Trophoblast cell (in vitro differentiated cells and primary cell): ENCODE measurements around the gene PGA3. TPM values are rescaled to one million over a fixed set of nuclear protein-coding genes. Genes with fewer than 3 reads are reported as not detected.
"Not testable (repeated sequence)": the region's sequence is repeated elsewhere in the genome, so short reads cannot be mapped to it uniquely, and the experiment has no call there.

Experiments
- DNase-seq, 2 donors: peaks; one replicate each; pipeline ENCODE4 v3.0.0-alpha.2; 2016
- H2AFZ ChIP-seq: 2 replicates; pipeline ENCODE4 v1.6.1; 2013; ENCODE audit warnings: low read length, moderate library complexity, mild to moderate bottlenecking; ENCODE audit not compliant: insufficient read depth, poor library complexity
- H2AK5ac ChIP-seq: 2 replicates; pipeline ENCODE4 v1.6.1; 2013; ENCODE audit warnings: mild to moderate bottlenecking, low read length
- H2BK120ac ChIP-seq: 2 replicates; pipeline ENCODE4 v1.6.1; 2013; ENCODE audit warnings: low read length, mild to moderate bottlenecking, moderate library complexity; ENCODE audit not compliant: insufficient read depth, poor library complexity
- H2BK12ac ChIP-seq: 2 replicates; pipeline ENCODE4 v1.6.1; 2013; ENCODE audit warnings: mild to moderate bottlenecking, low read length, moderate library complexity
- H2BK5ac ChIP-seq: 2 replicates; pipeline ENCODE4 v1.6.1; 2013; ENCODE audit warnings: low read length, low read depth, moderate library complexity, mild to moderate bottlenecking; ENCODE audit not compliant: poor library complexity
- H3K14ac ChIP-seq: 2 replicates; pipeline ENCODE4 v1.6.1; 2013; ENCODE audit warnings: mild to moderate bottlenecking, low read length
- H3K18ac ChIP-seq: 2 replicates; pipeline ENCODE4 v1.6.1; 2013; ENCODE audit warnings: mild to moderate bottlenecking, low read length
- H3K23ac ChIP-seq: 2 replicates; pipeline ENCODE4 v1.6.1; 2013; ENCODE audit warnings: low read length
- H3K27ac ChIP-seq: 2 replicates; pipeline ENCODE4 v1.5.1; 2013; ENCODE audit warnings: low read depth, mild to moderate bottlenecking, inconsistent platforms, low read length, moderate library complexity
- H3K27me3 ChIP-seq: 2 replicates; pipeline ENCODE4 v1.6.1; 2013; ENCODE audit warnings: inconsistent platforms, mild to moderate bottlenecking, low read length, moderate library complexity; ENCODE audit not compliant: insufficient read depth
- H3K36me3 ChIP-seq, 2 experiments: 1 replicate in 1 of 2; 2 replicates in 1 of 2; pipeline ENCODE4 v1.6.1; 2013; ENCODE audit warnings: low read length in 2 of 2, mild to moderate bottlenecking in 2 of 2, moderate library complexity in 1 of 2; ENCODE audit not compliant: insufficient read depth in 2 of 2, control insufficient read depth in 1 of 2
- H3K4ac ChIP-seq: 2 replicates; pipeline ENCODE4 v1.6.1; 2013; ENCODE audit warnings: low read depth, mild to moderate bottlenecking, low read length, moderate library complexity
- H3K4me1 ChIP-seq, 2 experiments: 1 replicate in 1 of 2; 2 replicates in 1 of 2; pipeline ENCODE4 v1.6.1; 2013; ENCODE audit warnings: low read length in 2 of 2, mild to moderate bottlenecking in 2 of 2, moderate library complexity in 1 of 2; ENCODE audit not compliant: insufficient read depth in 2 of 2, control insufficient read depth in 1 of 2
- H3K4me2 ChIP-seq: 2 replicates; pipeline ENCODE4 v1.6.1; 2013; ENCODE audit warnings: inconsistent platforms, mild to moderate bottlenecking, low read length, moderate library complexity
- H3K4me3 ChIP-seq: 2 replicates; pipeline ENCODE4 v1.5.1; 2013; ENCODE audit warnings: mild to moderate bottlenecking, low read depth, low read length, inconsistent platforms
- H3K79me1 ChIP-seq: one replicate; pipeline ENCODE4 v1.6.1; 2013; ENCODE audit warnings: low read length
- H3K79me2 ChIP-seq: 2 replicates; pipeline ENCODE4 v1.6.1; 2013; ENCODE audit warnings: low read length, mild to moderate bottlenecking; ENCODE audit not compliant: control insufficient read depth, insufficient read depth, poor library complexity
- H3K9ac ChIP-seq: 2 replicates; pipeline ENCODE4 v1.6.1; 2013; ENCODE audit warnings: mild to moderate bottlenecking, low read length
- H3K9me3 ChIP-seq: 2 replicates; pipeline ENCODE4 v1.6.1; 2013; ENCODE audit warnings: low read depth, mild to moderate bottlenecking, control low read depth, inconsistent platforms, low read length; ENCODE audit not compliant: insufficient read depth
- H4K12ac ChIP-seq: 2 replicates; pipeline ENCODE4 v1.6.1; 2013; ENCODE audit warnings: low read depth, mild to moderate bottlenecking, low read length, moderate library complexity
- H4K8ac ChIP-seq: 2 replicates; pipeline ENCODE4 v1.6.1; 2013; ENCODE audit warnings: low read depth, mild to moderate bottlenecking, low read length, moderate library complexity
- H4K91ac ChIP-seq: one replicate; pipeline ENCODE4 v1.6.1; 2013; ENCODE audit warnings: low read depth, mild to moderate bottlenecking, low read length, moderate library complexity
- WGBS: extraction: QIAGEN DNeasy Blood & Tissue Kit; methylation state at CpG from one replicate; pipeline ENCODE4 v1.1.7; 2013; ENCODE audit warnings: missing lambda C conversion rate; ENCODE audit not compliant: insufficient read length, insufficient coverage; ENCODE audit errors: extremely low coverage; 5-methylcytosine and 5-hydroxymethylcytosine counted together
- polyA plus RNA-seq: library from polyadenylated mRNA; stranded (reverse); fragments of 200-250 nt; gene quantifications from 2 replicates; pipeline ENCODE4 v1.2.3, GENCODE V29; 2013

PGA3 gene
- polyA plus RNA-seq = not detected in 2 replicates

DNA sequence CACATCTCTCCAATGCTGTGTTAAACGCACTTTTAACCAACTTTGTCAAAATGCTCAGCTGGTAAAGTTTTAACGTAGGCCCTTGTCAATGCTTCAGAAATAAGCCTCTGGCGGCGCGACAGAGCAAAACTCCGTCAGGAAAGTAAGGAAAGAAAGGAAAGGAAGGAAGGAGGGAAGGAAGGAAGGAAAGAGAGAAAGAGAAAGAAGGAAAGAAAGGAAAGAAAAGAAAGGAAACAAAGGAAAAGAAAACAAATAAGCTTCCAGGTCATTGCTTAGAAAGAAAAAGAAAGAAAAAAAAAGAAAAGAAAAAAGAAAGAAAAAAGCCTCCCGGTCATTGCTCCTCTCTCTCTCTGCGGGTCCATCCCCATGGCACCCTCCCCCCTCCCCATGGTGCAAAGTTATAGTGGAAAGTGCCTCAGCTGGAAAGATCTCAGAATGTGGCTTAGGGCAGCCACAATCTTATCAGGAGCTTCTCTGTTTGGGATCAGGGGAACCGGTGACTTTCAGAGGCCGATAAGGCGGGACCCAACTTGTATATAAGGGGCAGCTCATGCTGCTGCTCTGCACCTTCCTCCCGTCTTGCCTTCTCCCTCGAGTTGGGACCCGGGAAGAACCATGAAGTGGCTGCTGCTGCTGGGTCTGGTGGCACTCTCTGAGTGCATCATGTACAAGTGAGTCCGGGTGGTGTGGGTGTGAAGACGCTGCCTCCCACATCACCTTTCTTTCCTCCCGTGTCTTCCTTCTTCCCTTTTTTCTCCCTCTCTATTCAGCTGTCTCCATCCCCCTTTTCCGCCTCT, at the start of gene PGA3:
PGA3 (plus strand) TSS at position 566 of the 797 bp plus-strand sequence; CDS start at position 616, 50 bp downstream.
- H3K18ac ChIP-seq, H3K23ac ChIP-seq, H3K9ac ChIP-seq, H3K14ac ChIP-seq, H3K36me3 ChIP-seq, H3K27ac ChIP-seq, H3K79me1 ChIP-seq, H2AFZ ChIP-seq, H2BK12ac ChIP-seq, H4K91ac ChIP-seq, H3K79me2 ChIP-seq, H2BK5ac ChIP-seq, H2AK5ac ChIP-seq, DNase-seq, H3K4me2 ChIP-seq, H2BK120ac ChIP-seq, H3K4me1 ChIP-seq, H4K12ac ChIP-seq, H3K4me3 ChIP-seq, H4K8ac ChIP-seq, H3K4ac ChIP-seq, H3K9me3 ChIP-seq, H3K27me3 ChIP-seq: not testable (repeated sequence)
- WGBS = no CpG with 5 or more reads among the region's 18 CpGs

DNA sequence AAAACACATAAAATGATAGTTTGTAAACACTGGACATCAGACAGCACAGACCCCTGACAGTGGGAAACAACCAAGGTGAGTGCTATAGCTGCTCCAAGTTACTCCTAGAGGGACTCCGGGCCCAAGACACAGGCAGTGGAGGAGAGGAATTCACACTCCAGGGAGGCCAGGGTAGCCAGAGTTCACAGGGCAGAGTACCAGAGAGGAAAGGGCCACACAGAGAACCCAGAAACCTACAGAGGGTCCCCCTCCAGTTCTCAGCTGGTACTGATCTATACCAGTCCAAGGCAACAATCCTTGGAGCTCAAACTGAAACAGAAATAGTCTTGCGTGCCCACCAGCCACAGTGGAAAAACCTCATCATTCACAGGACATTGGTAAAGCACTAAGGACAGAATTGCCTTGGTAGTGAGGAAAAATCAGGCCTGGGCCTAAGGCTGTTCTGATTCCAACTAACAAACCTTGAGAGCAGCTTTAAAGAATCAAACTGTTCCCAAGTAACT, 49.7 kb upstream of the PGA3 start:
- no peak overlapping the region for H3K23ac ChIP-seq
- H2AK5ac ChIP-seq = no peak overlapping the region
- peak overlapping the region; percentile 34 for H3K9ac ChIP-seq
- peaks cover 0 to 2% of the 10 kb centered on the region in 2 experiments for H3K36me3 ChIP-seq
- peaks cover 19% of the 10 kb centered on the region for H3K79me2 ChIP-seq
- H3K4me2 ChIP-seq = peak overlapping the region; percentile 55
- H3K79me1 ChIP-seq = peaks cover 14% of the 10 kb centered on the region
- no peak for DNase-seq
- peak overlapping the region; percentile 30 for H4K91ac ChIP-seq
- H2AFZ ChIP-seq = no peak overlapping the region
- peak overlapping the region; percentile 89 for H3K27ac ChIP-seq
- H3K14ac ChIP-seq = peak overlapping the region; percentile 61
- H3K27me3 ChIP-seq = no peaks in the 10 kb centered on the region
- peaks cover 37 to 40% of the 10 kb centered on the region in 2 experiments for H3K4me1 ChIP-seq
- peak overlapping the region; percentile 48 for H2BK120ac ChIP-seq
- H2BK12ac ChIP-seq = peak overlapping the region; percentile 25
- no peak overlapping the region for H4K12ac ChIP-seq
- no peak overlapping the region for H3K4me3 ChIP-seq
- peak overlapping the region; percentile 64 for H3K18ac ChIP-seq
- peak overlapping the region; percentile 90 for H3K4ac ChIP-seq
- no CpG with 5 or more reads among the region's 2 CpGs for WGBS
- H2BK5ac ChIP-seq = peak overlapping the region; percentile 70
- peak overlapping the region; percentile 42 for H4K8ac ChIP-seq
- no peaks in the 10 kb centered on the region for H3K9me3 ChIP-seq

DNA sequence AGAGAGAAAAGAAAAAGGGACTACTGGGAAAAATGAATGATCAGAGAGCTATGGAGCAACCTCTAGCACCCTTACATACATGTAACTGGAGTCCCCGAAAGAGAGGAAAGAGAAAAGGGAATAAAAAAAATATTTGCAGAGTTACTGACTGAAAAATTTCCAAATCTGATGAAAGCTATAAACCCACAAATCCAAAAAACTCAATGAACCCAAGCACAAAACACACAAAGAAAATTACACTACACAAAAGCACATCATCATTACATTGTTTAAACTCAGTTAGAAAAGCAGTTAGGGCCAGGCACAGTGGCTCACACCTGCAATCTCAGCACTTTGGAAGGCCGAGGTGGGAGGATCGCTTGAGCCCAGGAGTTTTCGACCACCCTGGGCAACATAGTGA, 48.8 kb upstream of the PGA3 start:
- peaks cover 12% of the 10 kb centered on the region for H3K79me1 ChIP-seq
- DNase-seq = no peak
- H3K36me3 ChIP-seq = peaks cover 0 to 2% of the 10 kb centered on the region in 2 experiments
- peaks cover 35 to 37% of the 10 kb centered on the region in 2 experiments for H3K4me1 ChIP-seq
- WGBS = no CpG with 5 or more reads among the region's 4 CpGs
- peak overlapping the region; percentile 51 for H3K4ac ChIP-seq
- no peak overlapping the region for H3K9ac ChIP-seq
- no peak overlapping the region for H4K91ac ChIP-seq
- no peak overlapping the region for H3K27ac ChIP-seq
- H2BK12ac ChIP-seq = no peak overlapping the region
- H4K12ac ChIP-seq = no peak overlapping the region
- no peak overlapping the region for H3K14ac ChIP-seq
- no peak overlapping the region for H2AK5ac ChIP-seq
- H3K79me2 ChIP-seq = peaks cover 17% of the 10 kb centered on the region
- no peak overlapping the region for H3K4me2 ChIP-seq
- H4K8ac ChIP-seq = no peak overlapping the region
- H3K4me3 ChIP-seq = no peak overlapping the region
- H3K27me3 ChIP-seq = no peaks in the 10 kb centered on the region
- H2AFZ ChIP-seq = no peak overlapping the region
- no peaks in the 10 kb centered on the region for H3K9me3 ChIP-seq
- no peak overlapping the region for H3K23ac ChIP-seq
- H2BK5ac ChIP-seq = no peak overlapping the region
- H3K18ac ChIP-seq = no peak overlapping the region
- no peak overlapping the region for H2BK120ac ChIP-seq

DNA sequence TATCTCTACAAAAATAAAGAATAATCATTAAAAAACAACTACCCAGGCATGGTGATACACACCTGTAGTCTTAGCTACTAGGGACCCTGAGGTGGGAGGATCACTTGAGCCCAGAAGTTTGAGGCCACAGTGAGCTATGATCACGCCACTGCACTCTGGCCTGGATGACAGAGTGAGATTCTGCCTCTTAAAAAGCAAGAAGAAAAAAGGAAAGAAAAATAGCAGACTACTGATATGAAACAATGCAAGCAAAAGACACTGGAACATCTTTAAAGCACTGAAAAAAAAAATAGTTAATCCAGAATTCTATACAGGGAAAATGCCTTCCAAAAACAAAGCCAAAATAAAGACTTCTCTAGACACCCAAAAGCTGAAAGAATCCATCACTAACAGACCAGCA, 48.0 kb upstream of the PGA3 start:
- no peak overlapping the region for H2BK12ac ChIP-seq
- H4K12ac ChIP-seq = no peak overlapping the region
- no peak overlapping the region for H4K91ac ChIP-seq
- no peak overlapping the region for H3K27ac ChIP-seq
- no peak for DNase-seq
- peak overlapping the region; percentile 50 for H3K4ac ChIP-seq
- H3K18ac ChIP-seq = no peak overlapping the region
- H3K23ac ChIP-seq = no peak overlapping the region
- no peak overlapping the region for H3K9ac ChIP-seq
- no CpG with 5 or more reads among the region's 1 CpG for WGBS
- H2AK5ac ChIP-seq = no peak overlapping the region
- peaks cover 14% of the 10 kb centered on the region for H3K79me1 ChIP-seq
- H3K4me2 ChIP-seq = no peak overlapping the region
- H3K4me1 ChIP-seq = peaks cover 27 to 31% of the 10 kb centered on the region in 2 experiments
- H4K8ac ChIP-seq = no peak overlapping the region
- H2BK120ac ChIP-seq = no peak overlapping the region
- H3K4me3 ChIP-seq = no peak overlapping the region
- no peak overlapping the region for H2BK5ac ChIP-seq
- peaks cover 0 to 2% of the 10 kb centered on the region in 2 experiments for H3K36me3 ChIP-seq
- H3K14ac ChIP-seq = no peak overlapping the region
- H3K79me2 ChIP-seq = peaks cover 20% of the 10 kb centered on the region
- no peaks in the 10 kb centered on the region for H3K9me3 ChIP-seq
- no peaks in the 10 kb centered on the region for H3K27me3 ChIP-seq
- no peak overlapping the region for H2AFZ ChIP-seq
